ENCODE data around the gene TTC39C.

- TF ChIP-seq, protein P1, sequence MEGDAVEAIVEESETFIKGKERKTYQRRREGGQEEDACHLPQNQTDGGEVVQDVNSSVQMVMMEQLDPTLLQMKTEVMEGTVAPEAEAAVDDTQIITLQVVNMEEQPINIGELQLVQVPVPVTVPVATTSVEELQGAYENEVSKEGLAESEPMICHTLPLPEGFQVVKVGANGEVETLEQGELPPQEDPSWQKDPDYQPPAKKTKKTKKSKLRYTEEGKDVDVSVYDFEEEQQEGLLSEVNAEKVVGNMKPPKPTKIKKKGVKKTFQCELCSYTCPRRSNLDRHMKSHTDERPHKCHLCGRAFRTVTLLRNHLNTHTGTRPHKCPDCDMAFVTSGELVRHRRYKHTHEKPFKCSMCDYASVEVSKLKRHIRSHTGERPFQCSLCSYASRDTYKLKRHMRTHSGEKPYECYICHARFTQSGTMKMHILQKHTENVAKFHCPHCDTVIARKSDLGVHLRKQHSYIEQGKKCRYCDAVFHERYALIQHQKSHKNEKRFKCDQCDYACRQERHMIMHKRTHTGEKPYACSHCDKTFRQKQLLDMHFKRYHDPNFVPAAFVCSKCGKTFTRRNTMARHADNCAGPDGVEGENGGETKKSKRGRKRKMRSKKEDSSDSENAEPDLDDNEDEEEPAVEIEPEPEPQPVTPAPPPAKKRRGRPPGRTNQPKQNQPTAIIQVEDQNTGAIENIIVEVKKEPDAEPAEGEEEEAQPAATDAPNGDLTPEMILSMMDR (conservative IDR thresholded peaks at IDR 0.05; ENCODE audit: low read length): no peak
- no peak for TF ChIP-seq EZH2phosphoT487 (IDR thresholded peaks at IDR 0.05; ENCODE audit: borderline replicate concordance, low read depth, low read length)
Observed at GRCh38 chr18:24035316-24035715, 20.8 kb downstream of the TTC39C start.
